H1 (cell line): ENCODE data around the gene WNT5A. TPM values are rescaled to one million over a fixed set of nuclear protein-coding genes. Genes with fewer than 3 reads are reported as not detected.

Source experiments
- CTCF ChIA-PET: fragments of 300-600 bp; sonication (Branson Sonifier 250); formaldehyde crosslinking; loops from one replicate; lab custom pipeline; 2021; ENCODE audit not compliant: partially characterized antibody; lab: Charles Lee
- POLR2A ChIA-PET: fragments of 300-600 bp; sonication (Branson Sonifier 250); formaldehyde crosslinking; loops from one replicate; lab custom pipeline; 2021; ENCODE audit warnings: inconsistent platforms; ENCODE audit not compliant: partially characterized antibody; lab: Charles Lee
- DNase-seq, 2 experiments: peaks; one replicate each; pipeline versions ENCODE4 v3.0.0 to v3.0.0-alpha.2; 2010 to 2022; ENCODE audit warnings: low spot score in 2 of 2, low read depth in 1 of 2, mixed read lengths in 1 of 2
- FAIRE-seq: peaks from 2 replicates; lab custom pipeline; 2011; peaks lifted over from hg19 to GRCh38; lab: Jason Lieb, UNC
- H2AFZ ChIP-seq: 2 replicates; pipeline ENCODE4 v1.8.1; 2012; ENCODE audit warnings: low read length, inconsistent platforms
- H2AK5ac ChIP-seq: 2 replicates; pipeline ENCODE4 v1.6.1; 2013; ENCODE audit warnings: low read depth, low read length
- H2BK120ac ChIP-seq: replicated peaks from 2 replicates; pipeline ENCODE3; 2013; ENCODE audit warnings: low read depth, low read length, inconsistent platforms
- H2BK12ac ChIP-seq: 2 replicates; pipeline ENCODE4 v1.6.1; 2013; ENCODE audit warnings: low read depth, low read length
- H2BK15ac ChIP-seq: 2 replicates; pipeline ENCODE4 v1.6.1; 2013; ENCODE audit warnings: low read length
- H2BK20ac ChIP-seq: 2 replicates; pipeline ENCODE4 v1.6.1; 2013; ENCODE audit warnings: low read length
- H2BK5ac ChIP-seq: 2 replicates; pipeline ENCODE4 v1.6.1; 2013; ENCODE audit warnings: low read depth, low read length
- H3K14ac ChIP-seq: 2 replicates; pipeline ENCODE4 v1.6.1; 2013; ENCODE audit warnings: inconsistent platforms; ENCODE audit not compliant: insufficient read length
- H3K18ac ChIP-seq: 2 replicates; pipeline ENCODE4 v1.6.1; 2013; ENCODE audit warnings: low read length; ENCODE audit errors: extremely low read depth
- H3K23ac ChIP-seq: 2 replicates; pipeline ENCODE4 v1.6.1; 2013; ENCODE audit warnings: inconsistent platforms; ENCODE audit not compliant: insufficient read length
- H3K23me2 ChIP-seq: 2 replicates; pipeline ENCODE4 v1.6.1; 2013; ENCODE audit warnings: low read depth, low read length
- H3K27ac ChIP-seq: 2 replicates; pipeline ENCODE4 v1.6.1; 2011; ENCODE audit warnings: low read depth, low read length, inconsistent platforms
- H3K27me3 ChIP-seq, 4 experiments: replicated peaks in 1 of 4; 1 replicate in 1 of 4; 2 replicates in 3 of 4; pipeline versions ENCODE4 v1.6.1 to v1.8.1; 2011 to 2013; ENCODE audit warnings: low read length in 3 of 4, mild to moderate bottlenecking in 3 of 4, inconsistent platforms in 2 of 4, mixed read lengths in 2 of 4, moderate library complexity in 1 of 4; ENCODE audit not compliant: control insufficient read depth in 3 of 4, insufficient read depth in 3 of 4; ENCODE audit errors: extremely low read depth in 1 of 4
- H3K36me3 ChIP-seq, 4 experiments: 2 replicates each; pipeline versions ENCODE4 v1.6.1 to v1.8.1; 2011 to 2013; ENCODE audit warnings: mild to moderate bottlenecking in 4 of 4, low read length in 3 of 4, moderate library complexity in 2 of 4, control low read depth in 1 of 4, inconsistent platforms in 1 of 4; ENCODE audit not compliant: insufficient read depth in 4 of 4, control insufficient read depth in 2 of 4
- H3K4ac ChIP-seq: replicated peaks from 2 replicates; pipeline ENCODE3; 2013; ENCODE audit warnings: low read length, low read depth, mixed read lengths, inconsistent platforms; ENCODE audit not compliant: insufficient read length
- H3K4me1 ChIP-seq, 4 experiments: replicated peaks in 1 of 4; 1 replicate in 1 of 4; 2 replicates in 3 of 4; pipeline versions ENCODE4 v1.6.1 to v1.8.1; 2011 to 2013; ENCODE audit warnings: low read length in 3 of 4, inconsistent platforms in 2 of 4, mixed read lengths in 1 of 4; ENCODE audit not compliant: insufficient read depth in 4 of 4, control insufficient read depth in 3 of 4
- H3K4me2 ChIP-seq, 2 experiments: 2 replicates each; pipeline versions ENCODE4 v1.6.1 to v1.8.1; 2011 to 2013; ENCODE audit warnings: low read depth in 2 of 2, low read length in 2 of 2, control low read depth in 1 of 2, inconsistent platforms in 1 of 2, mild to moderate bottlenecking in 1 of 2; ENCODE audit not compliant: insufficient read depth in 1 of 2
- H3K4me3 ChIP-seq, 4 experiments: fragments of 200-600, 300-600 bp in 1 of 4; sonication (generic), shearing (Covaris generic), sonication (Bioruptor Twin) in 1 of 4; 2 replicates each; pipeline versions ENCODE4 v1.5.1 to v1.8.1; 2011 to 2016; ENCODE audit warnings: low read length in 4 of 4, low read depth in 3 of 4, control low read depth in 2 of 4, inconsistent platforms in 2 of 4, mild to moderate bottlenecking in 2 of 4, mixed read lengths in 1 of 4, moderate library complexity in 1 of 4; ENCODE audit not compliant: insufficient read depth in 2 of 4; ENCODE audit errors: extremely low read depth in 1 of 4
- H3K56ac ChIP-seq: replicated peaks from 2 replicates; pipeline ENCODE3; 2013; ENCODE audit warnings: low read depth, mild to moderate bottlenecking, mixed read lengths, low read length, inconsistent platforms; ENCODE audit not compliant: insufficient read length
- H3K79me1 ChIP-seq: 2 replicates; pipeline ENCODE4 v1.6.1; 2013; ENCODE audit warnings: low read depth, low read length, control low read depth
- H3K79me2 ChIP-seq, 2 experiments: 2 replicates each; pipeline versions ENCODE4 v1.6.1 to v1.8.1; 2012 to 2013; ENCODE audit warnings: low read length in 2 of 2, mild to moderate bottlenecking in 2 of 2, inconsistent platforms in 1 of 2; ENCODE audit not compliant: insufficient read depth in 2 of 2, control insufficient read depth in 1 of 2
- H3K9ac ChIP-seq, 4 experiments: replicated peaks in 1 of 4; 1 replicate in 1 of 4; 2 replicates in 3 of 4; pipeline versions ENCODE4 v1.6.1 to v1.8.1; 2011 to 2013; ENCODE audit warnings: low read depth in 3 of 4, low read length in 3 of 4, control low read depth in 2 of 4, mild to moderate bottlenecking in 2 of 4, moderate library complexity in 2 of 4, inconsistent platforms in 1 of 4; ENCODE audit errors: extremely low read depth in 1 of 4
- H3K9me3 ChIP-seq, 2 experiments: 2 replicates each; pipeline versions ENCODE4 v1.6.1 to v1.8.1; 2012 to 2013; ENCODE audit warnings: mild to moderate bottlenecking in 2 of 2, moderate library complexity in 2 of 2, control low read depth in 1 of 2, inconsistent platforms in 1 of 2, low read depth in 1 of 2, low read length in 1 of 2, mixed read lengths in 1 of 2; ENCODE audit not compliant: insufficient read depth in 2 of 2
- H4K20me1 ChIP-seq, 2 experiments: replicated peaks in 1 of 2; 2 replicates each; pipeline versions ENCODE3 to v1.8.1; 2011 to 2013; ENCODE audit warnings: inconsistent platforms in 2 of 2, low read length in 2 of 2, mild to moderate bottlenecking in 1 of 2; ENCODE audit not compliant: insufficient read depth in 2 of 2, control insufficient read depth in 1 of 2
- H4K5ac ChIP-seq: 2 replicates; pipeline ENCODE4 v1.6.1; 2013; ENCODE audit warnings: low read length, low read depth, mixed read lengths, inconsistent platforms; ENCODE audit not compliant: insufficient read length
- H4K8ac ChIP-seq: 2 replicates; pipeline ENCODE4 v1.8.0; 2013; ENCODE audit warnings: mild to moderate bottlenecking, moderate library complexity, low read length, inconsistent platforms; ENCODE audit not compliant: insufficient read depth; ENCODE audit errors: extremely low read depth
- H4K91ac ChIP-seq: replicated peaks from 2 replicates; pipeline ENCODE3; 2013; ENCODE audit warnings: low read length, mixed read lengths, inconsistent platforms; ENCODE audit not compliant: insufficient read length
- WGBS, 2 experiments: shearing (Covaris generic) in 1 of 2; methylation state at CpG; one replicate each; pipeline versions ENCODE4 v1.1.6 to v1.1.7; 2013 to 2015; ENCODE audit warnings: low lambda C conversion rate in 2 of 2, mixed read lengths in 2 of 2, inconsistent platforms in 1 of 2, low coverage in 1 of 2, missing lambda C conversion rate in 1 of 2; ENCODE audit not compliant: insufficient replicate concordance in 2 of 2, insufficient coverage in 1 of 2, insufficient read length in 1 of 2; ENCODE audit errors: extremely low coverage in 1 of 2, missing lambda C conversion rate in 1 of 2; 5-methylcytosine and 5-hydroxymethylcytosine counted together
- polyA plus RNA-seq, 7 experiments: library from polyadenylated mRNA; depleted of rRNA in 3 of 7; stranded (reverse) in 5 of 7; unstranded in 2 of 7; fragments of >200 nt in 5 of 7; fragments of 200-250 nt in 2 of 7; gene quantifications; 1 replicate in 5 of 7; 2 replicates in 1 of 7; 4 replicates in 1 of 7; pipeline versions ENCODE4 v1.2.1 to v1.2.3, GENCODE V29; 2011 to 2013; ENCODE audit warnings: missing spikeins in 2 of 7, mixed read lengths in 2 of 7
- total RNA-seq: library from RNA; stranded (reverse); fragmentation: NEBNext Ultra II Directional; extraction: Animal tissue kit (Norgen Biotek cat#: 25700); gene quantifications from 2 replicates; pipeline ENCODE4 v1.2.1, GENCODE V29; 2021

WNT5A gene
- total and polyA plus RNA-seq, 2 of the 8 experiments (the other 6 are each of a cell fraction or from before 2014, with no cell fraction given), result 3.9 to 5.6 TPM

- ChIA-PET CTCF (interaction anchor here (0.6 to 1.6 kb wide), 3 partner anchors 12 to 443 kb away, joined by 3 to 4 read pairs (median 3); no protein-coding TSS in a partner anchor), POLR2A (interaction anchor here (2.0 kb wide), 1 partner anchor 9 kb away, joined by 6 read pairs; no protein-coding TSS in a partner anchor)
- Histone ChIP-seq H3K27me3 (peaks cover 0 to 2% (median 0%) of the 10 kb centered on the region in 4 experiments; a peak in 1 of 7 replicates), H3K79me1 (no peaks in the 10 kb centered on the region), H3K4me3 (no peak overlapping the region), H4K20me1 (no peaks in the 10 kb centered on the region), H3K4me2 (no peak overlapping the region), H3K23ac (no peak overlapping the region), H2BK5ac (0 out of 2 replicates have a peak overlapping the region, but pooled peaks have one; percentile 4), H3K4me1 (peaks cover 2 to 10% (median 5%) of the 10 kb centered on the region in 4 experiments; a peak in 4 of 7 replicates), H2BK20ac (no peak overlapping the region), H3K4ac (no peak overlapping the region), H3K9me3 (no peaks in the 10 kb centered on the region), H3K18ac (peak overlapping the region; percentile 1; the same call in 1 of the 2 replicates), H3K27ac (no peak overlapping the region), H3K23me2 (no peaks in the 10 kb centered on the region), H4K91ac (no peak overlapping the region), H3K14ac (no peak overlapping the region), H3K9ac (no peak overlapping the region), H2BK120ac (no peak overlapping the region), H3K36me3 (no peaks in the 10 kb centered on the region), H2AFZ (no peak overlapping the region), H4K5ac (no peak overlapping the region), H2BK12ac (no peak overlapping the region), H2BK15ac (no peak overlapping the region; the same call in 1 of the 2 replicates), H2AK5ac (no peak overlapping the region), H3K79me2 (no peaks in the 10 kb centered on the region), H3K56ac (no peak overlapping the region), H4K8ac (no peak overlapping the region)
- WGBS, 2 experiments, result 74% methylated on average over 1 of the region's 1 CpG; no CpG with 5 or more reads in 1 of the 2 experiments
- DNase-seq (no peak), FAIRE-seq (peak; percentile 7)
Observed at GRCh38 chr3:55531321-55531720, 44.2 kb upstream of the WNT5A start.
